ENCODE data around the gene DNAJC13.

Gene DNAJC13

DNA sequence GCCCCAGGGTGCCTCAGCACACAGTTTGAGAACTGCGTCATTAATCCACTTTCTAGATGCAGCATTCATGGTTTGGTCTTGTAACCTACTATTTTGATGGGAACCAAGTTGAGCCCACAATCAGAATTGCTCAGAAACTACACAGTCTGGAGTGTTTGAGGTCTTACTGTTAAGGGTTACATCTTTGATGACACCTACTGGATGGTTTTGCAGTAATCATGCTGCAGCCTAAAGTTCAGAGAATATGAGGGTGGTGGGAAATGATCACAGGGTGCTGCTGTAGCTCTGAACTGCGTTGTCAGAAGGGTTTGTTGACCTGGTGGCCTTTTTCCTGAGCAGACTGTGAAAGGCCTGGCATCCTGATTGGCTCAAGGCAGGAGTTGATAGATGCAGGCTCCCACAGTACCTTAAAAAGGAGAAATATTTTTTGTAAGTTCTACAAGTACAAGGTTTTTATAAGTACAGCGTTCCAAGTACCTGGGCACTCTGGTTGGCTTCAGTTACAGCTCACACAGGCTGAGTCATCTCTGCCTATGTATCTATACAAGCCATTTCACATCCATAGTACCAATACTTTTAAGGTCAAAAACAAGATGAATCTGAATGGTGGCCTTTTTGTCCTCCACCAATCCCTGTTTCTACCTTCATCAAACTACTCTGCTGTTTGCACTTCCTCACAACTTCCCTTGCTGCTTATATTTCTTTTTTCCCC is 119.3 kb downstream of the DNAJC13 start:
- TF ChIP-seq GATA2 (IDR thresholded peaks at IDR 0.05; ENCODE audit: low read depth, low read length) (no peak), GATA3 (IDR thresholded peaks at IDR 0.05; ENCODE audit: low read depth, low read length) (no peak)

DNA sequence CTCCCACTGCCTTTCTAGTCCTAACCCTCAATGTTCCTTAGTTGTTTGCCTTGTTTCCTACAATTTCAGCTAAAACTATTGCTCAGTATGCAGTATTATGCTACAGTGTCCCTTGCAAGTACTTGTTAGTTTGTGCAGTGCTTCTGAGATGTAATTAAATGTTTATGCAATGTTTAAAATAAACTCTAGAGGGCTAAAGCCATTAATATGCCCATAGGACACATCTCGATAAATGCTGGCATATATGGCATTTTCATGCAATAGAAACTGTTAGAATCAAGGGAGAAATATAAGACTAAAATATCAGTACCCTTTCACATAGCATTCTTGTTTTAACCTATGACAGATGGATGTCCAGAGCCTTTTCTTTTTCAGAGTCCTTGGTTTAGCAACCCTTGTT is 120.0 kb downstream of the DNAJC13 start:
- TF ChIP-seq GATA3 (IDR thresholded peaks at IDR 0.05; ENCODE audit: low read depth, low read length) (no peak), GATA2 (IDR thresholded peaks at IDR 0.05; ENCODE audit: low read depth, low read length) (no peak)

DNA sequence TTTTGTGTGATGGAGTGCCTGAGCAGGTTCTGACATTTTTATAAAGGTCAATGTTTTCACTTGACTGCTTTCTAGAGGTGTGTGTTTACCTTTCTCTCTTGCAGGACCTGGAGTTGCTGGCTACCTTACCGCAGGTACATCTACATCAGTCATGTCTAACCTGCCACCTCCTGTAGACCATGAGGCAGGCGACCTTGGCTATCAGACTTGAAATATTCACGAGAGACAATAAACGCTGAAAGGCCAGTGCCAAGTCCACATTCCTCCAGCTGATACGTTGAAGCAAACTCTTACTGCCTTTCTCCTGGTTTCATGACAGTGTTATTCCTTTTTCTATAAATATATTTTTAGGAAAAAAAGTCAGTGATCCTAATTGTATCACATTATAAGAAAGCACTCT is 120.8 kb downstream of the DNAJC13 start:
- no peak for TF ChIP-seq GATA3 (IDR thresholded peaks at IDR 0.05; ENCODE audit: low read depth, low read length)
- TF ChIP-seq GATA2 (IDR thresholded peaks at IDR 0.05; ENCODE audit: low read depth, low read length): no peak

DNA sequence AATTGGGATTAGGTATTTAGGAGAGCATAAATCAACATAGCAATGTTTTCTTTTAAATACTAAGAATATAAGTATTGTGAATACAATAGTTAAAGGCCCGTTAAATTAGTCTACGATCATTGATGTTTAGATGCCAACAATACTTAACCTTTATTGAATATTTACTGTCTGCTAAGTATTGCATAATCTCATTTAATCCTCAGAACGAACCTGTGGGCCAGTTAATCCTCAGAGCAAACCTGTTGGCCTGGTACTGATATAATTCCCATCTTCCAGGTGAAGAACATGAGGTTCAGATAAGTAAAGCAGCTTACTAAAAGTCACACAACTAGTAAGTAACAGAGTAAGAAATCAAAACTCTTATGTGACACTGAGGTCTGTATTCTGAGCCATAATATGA is 122.4 kb downstream of the DNAJC13 start:
- TF ChIP-seq GATA3 (IDR thresholded peaks at IDR 0.05; ENCODE audit: low read depth, low read length) (no peak), GATA2 (IDR thresholded peaks at IDR 0.05; ENCODE audit: low read depth, low read length) (no peak)

DNA sequence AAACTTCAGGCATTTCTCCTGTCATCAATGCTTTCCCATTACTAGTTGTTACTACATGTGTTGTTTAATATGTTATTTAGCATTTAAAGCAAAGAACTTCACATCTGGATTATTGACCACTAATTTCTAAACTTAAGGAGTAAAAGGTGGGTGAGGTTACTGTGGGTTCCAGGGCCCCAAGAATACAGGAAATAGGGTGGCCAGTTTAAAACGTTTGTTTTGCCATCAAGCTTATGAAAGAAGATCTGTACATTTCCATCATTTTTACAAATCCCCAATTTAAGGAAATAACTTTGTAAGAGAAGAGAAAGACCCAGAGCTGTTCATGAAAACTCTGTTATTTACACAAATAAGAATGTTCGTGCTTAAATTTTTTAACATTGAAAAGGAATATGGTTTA is 125.3 kb downstream of the DNAJC13 start:
- TF ChIP-seq GATA3 (IDR thresholded peaks at IDR 0.05; ENCODE audit: low read depth, low read length) (no peak), GATA2 (IDR thresholded peaks at IDR 0.05; ENCODE audit: low read depth, low read length) (no peak)

DNA sequence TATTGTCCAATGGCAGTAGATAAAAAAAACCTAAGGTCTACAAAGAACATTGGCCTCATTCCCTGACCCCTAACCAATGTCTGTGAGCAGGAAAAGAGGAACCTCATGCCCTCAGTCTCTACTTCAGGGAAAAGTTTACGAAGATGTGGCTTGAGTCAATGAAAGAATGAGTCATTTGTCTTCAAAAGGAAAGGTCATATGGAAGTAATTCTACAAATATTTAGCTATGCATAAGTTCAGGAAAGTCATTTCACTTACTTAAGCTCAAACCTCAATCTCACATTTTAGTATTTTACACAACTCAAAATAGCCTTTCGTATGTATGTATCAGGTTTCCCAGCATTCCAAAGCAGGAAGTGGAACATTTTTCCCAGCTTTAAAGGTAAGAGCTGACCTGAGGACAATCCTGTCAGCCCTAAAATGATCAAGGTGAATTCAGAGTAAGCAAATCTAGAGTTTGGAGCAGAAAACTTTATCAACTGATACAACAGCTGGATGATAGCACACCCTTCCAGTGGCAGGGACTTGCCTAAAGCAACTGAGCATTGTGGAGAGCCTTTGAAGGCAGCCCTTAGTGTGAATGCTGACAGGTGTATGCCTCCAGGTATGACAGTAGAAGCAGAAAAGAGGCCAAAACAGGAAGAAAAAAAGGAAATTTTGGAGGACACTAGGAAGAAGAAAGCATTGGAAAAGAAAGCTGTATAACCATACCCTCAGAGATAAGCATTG is 125.9 kb downstream of the DNAJC13 start:
- no peak for TF ChIP-seq GATA2 (IDR thresholded peaks at IDR 0.05; ENCODE audit: low read depth, low read length)
- TF ChIP-seq GATA3 (IDR thresholded peaks at IDR 0.05; ENCODE audit: low read depth, low read length): no peak

DNA sequence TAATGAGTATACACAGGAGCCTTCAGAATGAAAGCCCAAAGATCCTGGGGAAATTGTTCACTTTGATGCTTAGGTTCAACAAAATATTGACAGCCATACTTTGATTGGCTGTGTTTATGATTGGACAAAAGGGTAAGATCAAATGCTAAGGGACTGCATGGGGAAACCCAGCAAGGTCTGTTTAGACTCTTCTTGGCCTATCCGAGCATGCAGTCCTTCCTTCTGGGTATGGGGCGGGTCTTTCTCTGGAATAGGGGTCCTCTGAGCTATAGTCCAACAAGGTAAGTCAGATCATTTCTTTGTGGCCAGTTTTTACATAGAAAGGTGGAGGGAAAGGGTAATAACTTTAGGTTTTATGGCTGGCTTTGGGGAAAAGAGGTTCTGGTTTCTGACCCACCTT is 126.8 kb downstream of the DNAJC13 start:
- no peak for TF ChIP-seq GATA3 (IDR thresholded peaks at IDR 0.05; ENCODE audit: low read depth, low read length)
- no peak for TF ChIP-seq GATA2 (IDR thresholded peaks at IDR 0.05; ENCODE audit: low read depth, low read length)

DNA sequence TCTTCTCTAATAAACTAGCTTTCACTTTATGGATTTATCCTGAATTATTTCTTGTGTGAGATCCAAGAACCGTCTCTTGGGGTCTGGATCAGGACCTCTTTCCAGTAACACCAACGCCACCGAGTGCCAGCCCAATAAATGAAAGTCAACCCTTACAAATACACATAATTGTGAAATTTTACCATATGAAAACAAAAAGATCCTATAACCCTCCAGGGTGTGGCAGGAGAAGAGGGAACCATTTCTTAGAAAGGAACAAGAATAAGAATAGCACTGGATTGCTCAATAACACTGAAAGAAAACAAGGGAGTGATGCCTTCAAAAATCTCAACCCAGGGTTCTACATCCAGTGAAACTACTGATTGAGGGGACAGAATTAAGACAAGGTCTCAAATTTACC is 128.2 kb downstream of the DNAJC13 start:
- no peak for TF ChIP-seq GATA3 (IDR thresholded peaks at IDR 0.05; ENCODE audit: low read depth, low read length)
- TF ChIP-seq GATA2 (IDR thresholded peaks at IDR 0.05; ENCODE audit: low read depth, low read length): no peak

DNA sequence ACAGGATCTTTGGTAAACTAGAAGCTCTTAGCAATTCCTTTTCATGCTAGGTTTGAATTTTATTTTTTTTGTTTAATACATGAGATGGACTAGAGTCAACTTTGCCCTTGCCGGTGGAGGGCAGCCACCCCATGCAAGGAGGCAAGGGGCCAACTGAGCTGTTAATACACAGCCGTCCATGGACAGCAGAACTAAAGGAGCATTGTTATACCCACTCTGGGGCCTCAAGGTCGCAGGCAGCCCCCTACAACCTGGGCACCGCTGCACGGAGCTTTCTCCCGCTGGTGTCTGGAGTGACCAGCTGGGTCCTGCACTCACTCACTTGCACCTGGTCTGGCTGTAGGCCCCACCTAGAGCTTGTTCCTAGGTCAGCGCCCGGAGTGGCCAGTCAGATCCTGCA is 131.9 kb downstream of the DNAJC13 start:
- TF ChIP-seq GATA3 (IDR thresholded peaks at IDR 0.05; ENCODE audit: low read depth, low read length) (no peak), GATA2 (IDR thresholded peaks at IDR 0.05; ENCODE audit: low read depth, low read length) (no peak)

DNA sequence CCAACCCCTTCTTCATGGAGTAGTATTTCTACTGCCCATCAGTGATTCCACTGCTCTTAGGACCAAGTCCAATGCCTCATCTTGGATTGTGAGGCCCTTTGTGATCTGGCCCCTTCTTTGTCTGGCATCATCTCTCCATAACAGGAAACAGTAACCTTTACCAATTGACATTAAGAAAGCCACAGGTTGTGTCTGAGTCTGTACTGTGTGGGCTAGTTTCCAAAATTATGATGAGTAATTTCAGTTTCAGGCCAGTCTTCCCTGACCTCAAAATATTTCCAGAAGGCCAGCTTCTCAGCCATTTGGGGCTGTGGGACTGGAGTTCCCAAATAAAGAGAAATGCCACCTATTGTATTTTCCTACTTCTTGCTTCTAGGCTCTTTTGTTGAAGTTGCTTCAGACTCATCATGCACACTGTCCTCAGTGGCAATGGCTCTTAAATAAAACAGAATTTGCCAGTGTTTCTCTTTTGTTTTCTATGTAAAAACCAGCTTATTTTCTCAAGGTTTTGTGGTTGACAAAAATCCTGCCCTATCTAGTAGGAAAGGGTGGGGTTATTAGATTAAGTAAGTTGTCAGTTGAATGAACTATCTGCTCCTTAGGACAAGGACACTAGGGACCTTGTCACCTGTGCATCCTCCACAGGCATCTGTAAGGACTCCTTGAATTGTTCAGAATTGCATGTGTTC is 132.7 kb downstream of the DNAJC13 start:
- no peak for TF ChIP-seq GATA2 (IDR thresholded peaks at IDR 0.05; ENCODE audit: low read depth, low read length)

DNA sequence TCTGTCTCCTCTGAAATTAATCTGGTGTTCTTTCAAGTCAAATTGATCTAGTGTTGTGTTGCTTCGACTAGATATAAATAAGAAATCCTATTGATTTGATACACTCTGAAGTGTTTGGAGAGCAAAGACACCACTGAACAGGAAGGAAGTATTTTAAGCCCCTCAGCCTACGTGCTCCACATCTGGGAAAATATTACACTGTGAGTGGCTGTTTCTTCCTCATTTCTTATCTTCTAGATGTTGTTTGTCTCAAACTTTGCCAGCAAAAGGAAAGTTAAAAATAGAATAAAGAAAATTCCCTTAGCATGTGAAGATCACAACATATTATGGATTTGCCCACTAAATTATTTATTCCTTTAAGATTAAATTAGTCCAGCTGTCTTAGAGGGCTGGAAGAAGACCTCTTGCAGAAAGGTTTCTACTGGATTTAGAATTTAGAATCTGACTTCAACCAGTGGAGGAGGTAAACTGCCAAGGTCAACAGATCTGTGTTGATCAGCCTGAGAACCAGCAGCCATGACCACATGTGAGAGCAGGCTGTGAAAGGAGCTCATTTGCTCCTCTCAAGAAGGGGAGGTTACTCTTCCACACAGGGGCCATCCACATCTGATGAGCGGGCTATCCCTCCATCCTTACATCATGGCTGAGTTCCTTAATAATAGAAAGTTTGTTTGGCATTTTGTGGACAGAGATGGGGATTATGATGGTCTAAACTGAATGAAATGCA is 133.4 kb downstream of the DNAJC13 start:
- TF ChIP-seq GATA2 (IDR thresholded peaks at IDR 0.05; ENCODE audit: low read depth, low read length) (no peak), GATA3 (IDR thresholded peaks at IDR 0.05; ENCODE audit: low read depth, low read length) (no peak)

DNA sequence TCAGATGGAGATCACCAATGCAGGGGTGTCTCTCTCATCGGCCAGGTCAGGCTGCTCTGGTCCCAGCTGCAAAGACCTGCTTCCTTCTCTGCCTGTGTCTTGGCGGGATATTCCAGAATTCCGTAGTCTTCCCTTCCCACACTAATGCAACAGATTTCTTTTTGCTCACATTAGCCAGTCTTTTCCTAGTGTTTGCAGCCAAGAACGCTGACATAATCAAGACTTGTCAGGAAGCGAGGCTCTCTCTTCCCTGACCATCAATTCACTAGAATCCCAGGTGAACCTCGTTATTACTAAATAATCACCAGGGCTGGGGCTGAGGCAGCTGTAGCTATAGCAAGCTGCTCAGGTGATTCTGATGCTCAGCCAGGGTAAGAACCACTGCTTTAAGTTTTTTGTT is 136.5 kb downstream of the DNAJC13 start:
- TF ChIP-seq GATA2 (IDR thresholded peaks at IDR 0.05; ENCODE audit: low read depth, low read length): no peak
- TF ChIP-seq GATA3 (IDR thresholded peaks at IDR 0.05; ENCODE audit: low read depth, low read length): no peak

DNA sequence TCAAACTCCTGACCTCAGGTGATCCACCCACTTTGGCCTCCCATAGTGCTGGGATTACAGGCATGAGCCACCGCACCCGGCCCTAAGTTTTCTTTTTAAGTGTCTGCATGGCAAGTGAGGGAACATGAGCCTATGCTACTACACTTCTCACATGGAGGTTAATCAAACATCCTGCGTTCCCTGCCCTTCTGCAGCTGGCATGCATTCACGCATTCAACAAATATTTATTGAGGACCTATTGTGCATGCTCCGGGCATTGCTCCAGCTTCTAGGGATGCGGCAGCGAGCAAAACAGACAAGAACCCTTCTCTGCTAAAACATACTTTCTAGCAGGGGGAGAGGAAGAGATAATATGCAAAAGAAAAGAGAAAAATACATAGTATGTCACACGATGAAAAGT is 137.1 kb downstream of the DNAJC13 start:
- TF ChIP-seq GATA2 (IDR thresholded peaks at IDR 0.05; ENCODE audit: low read depth, low read length) (no peak), GATA3 (IDR thresholded peaks at IDR 0.05; ENCODE audit: low read depth, low read length) (no peak)

DNA sequence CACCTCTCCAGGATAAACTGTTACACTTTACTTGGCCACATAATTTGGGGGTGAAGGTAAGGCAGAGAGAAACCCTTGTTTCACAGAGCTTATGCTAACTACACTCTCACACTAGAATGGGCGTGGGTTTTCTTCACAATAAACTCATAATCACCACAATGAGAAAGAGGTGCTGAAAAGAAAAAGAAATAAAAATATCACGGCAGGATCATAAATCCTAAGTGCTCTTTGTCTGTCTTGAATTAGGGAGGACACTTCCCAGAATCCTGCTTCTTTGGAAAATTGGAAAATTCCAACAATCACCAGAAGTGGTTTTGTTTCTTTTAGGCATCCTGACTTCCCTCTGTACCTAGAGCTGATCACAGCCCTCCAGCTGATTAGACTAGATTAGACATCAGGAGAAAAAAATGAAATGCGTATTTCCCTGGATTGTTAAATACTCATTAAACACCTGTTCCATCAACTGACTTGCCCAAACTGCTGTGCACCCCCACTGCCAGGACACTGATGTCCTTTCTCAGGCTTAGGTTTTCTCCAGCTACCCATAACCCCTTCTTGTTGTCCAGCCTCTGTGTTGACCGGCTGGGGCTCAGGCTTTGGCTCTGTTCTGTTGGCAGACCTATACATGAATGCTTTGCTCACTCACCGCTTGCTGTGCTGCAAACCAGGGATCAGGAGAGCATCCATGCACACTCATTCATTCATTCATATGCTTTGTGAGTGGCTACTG is 138.2 kb downstream of the DNAJC13 start:
- TF ChIP-seq GATA2 (IDR thresholded peaks at IDR 0.05; ENCODE audit: low read depth, low read length) (no peak), GATA3 (IDR thresholded peaks at IDR 0.05; ENCODE audit: low read depth, low read length) (no peak)

Measured in SH-SY5Y (cell line).